Measurements from ENCODE around the gene URI1.
"Not testable (repeated sequence)": the region's sequence is repeated elsewhere in the genome, so short reads cannot be mapped to it uniquely, and the experiment has no call there.

The URI1 gene

GRCh38 chr19:30020189-30020588 is 78.2 kb downstream of the URI1 start:
- in situ Hi-C loops (cut with MboI; ENCODE audit: low sequenced_read_pairs): no loop called here

GRCh38 chr19:30022659-30023058 is 80.6 kb downstream of the URI1 start:
- in situ Hi-C loops (cut with MboI; ENCODE audit: low sequenced_read_pairs): no loop called here

GRCh38 chr19:30023330-30023729 is 81.3 kb downstream of the URI1 start:
- in situ Hi-C loops (cut with MboI; ENCODE audit: low sequenced_read_pairs): no loop called here

GRCh38 chr19:30024091-30024490 is 82.1 kb downstream of the URI1 start:
- in situ Hi-C loops (cut with MboI; ENCODE audit: low sequenced_read_pairs): no loop called here

- in situ Hi-C loops (cut with MboI; ENCODE audit: low sequenced_read_pairs): no loop called here
These were observed 84.9 kb downstream of the URI1 start for GRCh38 chr19:30026933-30027332.

GRCh38 chr19:30028118-30028991 is 86.3 kb downstream of the URI1 start:
- in situ Hi-C loops (cut with MboI; ENCODE audit: low sequenced_read_pairs): no loop called here

GRCh38 chr19:30028992-30029343 is 86.9 kb downstream of the URI1 start:
- in situ Hi-C loops (cut with MboI; ENCODE audit: low sequenced_read_pairs): no loop called here

GRCh38 chr19:30029721-30030510 is 87.9 kb downstream of the URI1 start:
- in situ Hi-C loops (cut with MboI; ENCODE audit: low sequenced_read_pairs): no loop called here

- in situ Hi-C loops (cut with MboI; ENCODE audit: low sequenced_read_pairs): no loop called here
These were observed 92.3 kb downstream of the URI1 start for GRCh38 chr19:30034321-30034720.

- in situ Hi-C loops (cut with MboI; ENCODE audit: low sequenced_read_pairs): no loop called here
These were observed 94.4 kb downstream of the URI1 start for GRCh38 chr19:30036154-30037129.

GRCh38 chr19:30037835-30038234 is 95.8 kb downstream of the URI1 start:
- in situ Hi-C loops (cut with MboI; ENCODE audit: low sequenced_read_pairs): no loop called here

GRCh38 chr19:30041931-30042330 is 99.9 kb downstream of the URI1 start:
- in situ Hi-C loops (cut with MboI; ENCODE audit: low sequenced_read_pairs): not testable (repeated sequence)

GRCh38 chr19:30043008-30043407 is 101.0 kb downstream of the URI1 start:
- in situ Hi-C loops (cut with MboI; ENCODE audit: low sequenced_read_pairs): not testable (repeated sequence)

- in situ Hi-C loops (cut with MboI; ENCODE audit: low sequenced_read_pairs): no loop called here
These were observed 102.5 kb downstream of the URI1 start for GRCh38 chr19:30044273-30045248.

- in situ Hi-C loops (cut with MboI; ENCODE audit: low sequenced_read_pairs): no loop called here
These were observed 104.5 kb downstream of the URI1 start for GRCh38 chr19:30046522-30046921.

- in situ Hi-C loops (cut with MboI; ENCODE audit: low sequenced_read_pairs): no loop called here
These were observed 105.4 kb downstream of the URI1 start for GRCh38 chr19:30047432-30047831.

- in situ Hi-C loops (cut with MboI; ENCODE audit: low sequenced_read_pairs): no loop called here
These were observed 107.2 kb downstream of the URI1 start for GRCh38 chr19:30049226-30049625.

- in situ Hi-C loops (cut with MboI; ENCODE audit: low sequenced_read_pairs): no loop called here
These were observed 108.0 kb downstream of the URI1 start for GRCh38 chr19:30049846-30050667.

Measured in HL-60/S4 treated with phorbol 12-myristate 13-acetate at 8.2 ng/mL for 4 days and 3 days (cell line).